HL-60 (cell line): Measurements from ENCODE around the gene PITPNC1.

Experiments used
- POLR2AphosphoS5 ChIP-seq: IDR thresholded peaks from 2 replicates; pipeline ENCODE4 v1.6.1; 2012; ENCODE audit warnings: low read depth
- SPI1 ChIP-seq: IDR thresholded peaks from 2 replicates; pipeline ENCODE4 v1.6.1; 2012; ENCODE audit warnings: low read depth, mild to moderate bottlenecking, borderline replicate concordance
- TF ChIP-seq, protein P1 (sequence below): IDR thresholded peaks from one replicate; pipeline ENCODE4 v1.5.1; 2011; ENCODE audit warnings: low read length, control low read depth, inconsistent platforms; ENCODE audit not compliant: insufficient read depth
- TF ChIP-seq, protein P2 (sequence below): IDR thresholded peaks from 2 replicates; pipeline ENCODE4 v1.6.1; 2012; ENCODE audit warnings: low read depth; ENCODE audit not compliant: insufficient replicate concordance

DNA sequence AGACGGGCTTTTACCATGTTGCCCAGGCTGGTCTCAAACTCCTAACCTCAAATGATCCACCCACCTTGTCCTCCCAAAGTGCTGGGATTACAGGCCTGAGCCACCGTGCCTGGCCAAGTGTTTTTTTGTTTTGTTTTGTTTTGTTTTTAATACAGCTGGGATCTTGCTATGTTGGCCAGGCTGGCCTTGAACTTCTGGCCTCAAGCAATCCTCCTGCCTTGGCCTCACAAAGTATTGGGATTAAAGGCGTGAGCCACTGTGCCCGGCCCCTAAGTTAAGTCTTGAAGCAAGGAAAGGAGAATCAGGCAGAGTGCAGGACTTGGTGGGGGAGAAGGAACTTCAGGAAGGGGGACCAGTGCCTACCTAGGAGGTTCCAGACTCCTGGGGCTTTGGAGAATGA is 288.9 kb downstream of the PITPNC1 start:
- TF ChIP-seq SPI1 (no peak), POLR2AphosphoS5 (no peak)
- TF ChIP-seq, protein P1, sequence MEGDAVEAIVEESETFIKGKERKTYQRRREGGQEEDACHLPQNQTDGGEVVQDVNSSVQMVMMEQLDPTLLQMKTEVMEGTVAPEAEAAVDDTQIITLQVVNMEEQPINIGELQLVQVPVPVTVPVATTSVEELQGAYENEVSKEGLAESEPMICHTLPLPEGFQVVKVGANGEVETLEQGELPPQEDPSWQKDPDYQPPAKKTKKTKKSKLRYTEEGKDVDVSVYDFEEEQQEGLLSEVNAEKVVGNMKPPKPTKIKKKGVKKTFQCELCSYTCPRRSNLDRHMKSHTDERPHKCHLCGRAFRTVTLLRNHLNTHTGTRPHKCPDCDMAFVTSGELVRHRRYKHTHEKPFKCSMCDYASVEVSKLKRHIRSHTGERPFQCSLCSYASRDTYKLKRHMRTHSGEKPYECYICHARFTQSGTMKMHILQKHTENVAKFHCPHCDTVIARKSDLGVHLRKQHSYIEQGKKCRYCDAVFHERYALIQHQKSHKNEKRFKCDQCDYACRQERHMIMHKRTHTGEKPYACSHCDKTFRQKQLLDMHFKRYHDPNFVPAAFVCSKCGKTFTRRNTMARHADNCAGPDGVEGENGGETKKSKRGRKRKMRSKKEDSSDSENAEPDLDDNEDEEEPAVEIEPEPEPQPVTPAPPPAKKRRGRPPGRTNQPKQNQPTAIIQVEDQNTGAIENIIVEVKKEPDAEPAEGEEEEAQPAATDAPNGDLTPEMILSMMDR = no peak
- TF ChIP-seq, protein P2, sequence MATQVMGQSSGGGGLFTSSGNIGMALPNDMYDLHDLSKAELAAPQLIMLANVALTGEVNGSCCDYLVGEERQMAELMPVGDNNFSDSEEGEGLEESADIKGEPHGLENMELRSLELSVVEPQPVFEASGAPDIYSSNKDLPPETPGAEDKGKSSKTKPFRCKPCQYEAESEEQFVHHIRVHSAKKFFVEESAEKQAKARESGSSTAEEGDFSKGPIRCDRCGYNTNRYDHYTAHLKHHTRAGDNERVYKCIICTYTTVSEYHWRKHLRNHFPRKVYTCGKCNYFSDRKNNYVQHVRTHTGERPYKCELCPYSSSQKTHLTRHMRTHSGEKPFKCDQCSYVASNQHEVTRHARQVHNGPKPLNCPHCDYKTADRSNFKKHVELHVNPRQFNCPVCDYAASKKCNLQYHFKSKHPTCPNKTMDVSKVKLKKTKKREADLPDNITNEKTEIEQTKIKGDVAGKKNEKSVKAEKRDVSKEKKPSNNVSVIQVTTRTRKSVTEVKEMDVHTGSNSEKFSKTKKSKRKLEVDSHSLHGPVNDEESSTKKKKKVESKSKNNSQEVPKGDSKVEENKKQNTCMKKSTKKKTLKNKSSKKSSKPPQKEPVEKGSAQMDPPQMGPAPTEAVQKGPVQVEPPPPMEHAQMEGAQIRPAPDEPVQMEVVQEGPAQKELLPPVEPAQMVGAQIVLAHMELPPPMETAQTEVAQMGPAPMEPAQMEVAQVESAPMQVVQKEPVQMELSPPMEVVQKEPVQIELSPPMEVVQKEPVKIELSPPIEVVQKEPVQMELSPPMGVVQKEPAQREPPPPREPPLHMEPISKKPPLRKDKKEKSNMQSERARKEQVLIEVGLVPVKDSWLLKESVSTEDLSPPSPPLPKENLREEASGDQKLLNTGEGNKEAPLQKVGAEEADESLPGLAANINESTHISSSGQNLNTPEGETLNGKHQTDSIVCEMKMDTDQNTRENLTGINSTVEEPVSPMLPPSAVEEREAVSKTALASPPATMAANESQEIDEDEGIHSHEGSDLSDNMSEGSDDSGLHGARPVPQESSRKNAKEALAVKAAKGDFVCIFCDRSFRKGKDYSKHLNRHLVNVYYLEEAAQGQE = no peak
